Measurements from ENCODE around the gene OSBPL1A.

- TF ChIP-seq CTCF (IDR thresholded peaks at IDR 0.05) = no peak
- no peak for TF ChIP-seq POLR2A (IDR thresholded peaks at IDR 0.05)
These were observed 182.7 kb downstream of the OSBPL1A start for GRCh38 chr18:24214913-24215312.
